Measurements from ENCODE around the gene OSTF1.

OSTF1 gene, protein sequence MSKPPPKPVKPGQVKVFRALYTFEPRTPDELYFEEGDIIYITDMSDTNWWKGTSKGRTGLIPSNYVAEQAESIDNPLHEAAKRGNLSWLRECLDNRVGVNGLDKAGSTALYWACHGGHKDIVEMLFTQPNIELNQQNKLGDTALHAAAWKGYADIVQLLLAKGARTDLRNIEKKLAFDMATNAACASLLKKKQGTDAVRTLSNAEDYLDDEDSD

DNA sequence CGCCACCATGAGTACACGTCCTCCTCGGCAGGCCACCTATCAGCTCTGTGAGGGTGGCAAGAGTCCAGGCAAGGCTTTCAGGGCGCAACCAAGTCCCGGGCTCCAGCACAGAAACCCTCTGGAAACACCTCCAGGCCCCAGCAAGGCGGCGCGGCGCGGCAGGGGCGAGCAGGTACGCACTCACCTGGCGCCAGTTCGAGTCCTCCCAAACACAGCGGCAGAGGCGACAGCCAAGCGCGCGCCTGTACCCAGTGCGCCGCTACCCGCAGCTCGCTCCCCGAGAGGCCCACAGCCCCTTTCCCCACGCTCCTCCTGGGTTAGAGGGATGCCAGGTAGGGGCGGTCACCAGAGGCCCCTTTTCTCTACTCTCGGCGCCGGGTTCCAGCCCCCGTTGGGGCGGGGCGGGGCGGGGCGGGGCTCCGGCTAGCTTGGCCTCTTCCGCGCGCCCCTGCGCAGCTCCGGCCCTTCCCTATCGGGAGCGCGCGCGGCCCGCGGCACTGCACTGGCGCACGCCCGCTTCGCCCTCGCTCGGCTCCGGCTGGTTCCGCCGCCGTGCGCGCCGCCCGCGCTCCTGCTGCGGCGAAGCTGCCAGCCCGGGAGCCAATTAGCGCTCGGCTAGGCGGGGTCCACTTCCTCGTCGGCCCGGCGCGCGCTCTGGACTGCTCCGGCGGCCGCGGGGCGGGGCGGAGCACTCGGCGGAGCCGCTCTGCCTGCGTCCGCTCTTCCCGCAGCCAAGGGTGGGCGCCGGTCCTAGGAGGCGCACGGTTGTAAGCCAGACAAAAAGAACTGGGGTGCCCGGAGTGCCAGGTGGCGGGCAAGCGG, at the start of gene OSTF1, which contains the start of gene NMRK1:
TSS of gene OSTF1 (plus strand) at position 691 of the 822 bp plus-strand sequence. CDS start 179 bp downstream, outside the sequence.
TSS of gene NMRK1 (minus strand) at position 332 of the 822 bp plus-strand sequence. CDS start 5,040 bp downstream, outside the sequence.
- peak; percentile 96 for DNase-seq
- Mint-ChIP-seq H3K4me1 (peaks cover 24 to 35% of the 10 kb centered on the region in 2 donors), H3K9me3 (no peaks in the 10 kb centered on the region), H3K36me3 (peaks cover 10% of the 10 kb centered on the region in 2 donors), H3K4me3 (peak within 1 kb of the TSS; percentile 92 to 94), H3K27ac (peak within 1 kb of the TSS; percentile 95), H3K27me3 (no peaks in the 10 kb centered on the region)
- peak; percentile 92 to 93 for ATAC-seq (replicated peaks)

DNA sequence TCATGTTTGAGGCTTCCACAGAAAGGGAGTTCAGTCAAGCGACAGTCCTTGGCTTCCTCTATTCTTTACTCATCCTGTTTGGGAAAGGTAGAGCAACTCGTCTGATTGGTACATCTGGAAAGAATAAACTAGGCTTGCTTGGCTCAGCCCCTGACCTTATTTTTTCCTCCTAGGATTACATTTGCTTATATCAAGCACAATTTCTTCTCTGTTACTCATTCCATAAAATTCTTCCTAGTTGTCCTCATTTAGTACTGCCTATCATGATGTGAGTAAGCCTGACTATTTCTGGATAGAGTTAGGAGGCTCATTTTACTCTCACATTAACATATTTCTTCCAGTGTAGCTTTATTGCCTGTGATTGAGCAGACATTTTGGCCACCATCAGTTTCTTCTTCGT, 49.3 kb upstream of the OSTF1 start:
- no peak for DNase-seq
- Mint-ChIP-seq H3K4me1 (peaks cover 4 to 10% of the 10 kb centered on the region in 2 donors), H3K36me3 (no peaks in the 10 kb centered on the region)

DNA sequence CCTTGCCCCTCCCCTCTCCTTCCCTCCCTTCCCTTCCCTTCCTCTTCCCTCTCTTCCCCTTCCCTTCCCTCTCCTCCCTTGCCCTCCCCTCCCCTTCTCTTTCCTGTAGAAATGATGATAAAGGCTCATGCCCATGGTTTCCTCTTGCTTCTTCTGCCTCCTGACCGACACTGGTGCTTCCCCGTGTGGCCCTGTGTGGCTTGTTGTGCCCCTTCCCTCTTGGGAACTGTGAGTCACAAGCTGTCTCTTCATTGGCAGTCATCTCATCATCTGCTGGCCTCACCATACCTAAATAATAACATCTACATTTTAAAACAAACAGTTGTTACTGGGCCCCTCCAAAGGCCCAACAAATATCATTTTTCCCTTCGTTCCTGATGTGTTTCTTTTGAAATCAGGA, 48.5 kb upstream of the OSTF1 start:
- DNase-seq (peak; percentile 4), ATAC-seq (replicated peaks) (peak; percentile 72 to 94)
- H3K36me3 Mint-ChIP-seq: no peaks in the 10 kb centered on the region
- H3K27ac Mint-ChIP-seq: peak overlapping the region; percentile 6
- peaks cover 4 to 10% of the 10 kb centered on the region in 2 donors for H3K4me1 Mint-ChIP-seq
- no peaks in the 10 kb centered on the region for H3K9me3 Mint-ChIP-seq
- H3K4me3 Mint-ChIP-seq: no peak overlapping the region
- H3K27me3 Mint-ChIP-seq: peaks cover 10 to 12% of the 10 kb centered on the region in 2 donors

More for the DNA sequence above, 49.3 kb upstream of the OSTF1 start:
- Mint-ChIP-seq H3K27me3 (peaks cover 8 to 10% of the 10 kb centered on the region in 2 donors), H3K4me3 (no peak overlapping the region), H3K27ac (no peak overlapping the region), H3K9me3 (no peaks in the 10 kb centered on the region)
- no peak for ATAC-seq (replicated peaks)

DNA sequence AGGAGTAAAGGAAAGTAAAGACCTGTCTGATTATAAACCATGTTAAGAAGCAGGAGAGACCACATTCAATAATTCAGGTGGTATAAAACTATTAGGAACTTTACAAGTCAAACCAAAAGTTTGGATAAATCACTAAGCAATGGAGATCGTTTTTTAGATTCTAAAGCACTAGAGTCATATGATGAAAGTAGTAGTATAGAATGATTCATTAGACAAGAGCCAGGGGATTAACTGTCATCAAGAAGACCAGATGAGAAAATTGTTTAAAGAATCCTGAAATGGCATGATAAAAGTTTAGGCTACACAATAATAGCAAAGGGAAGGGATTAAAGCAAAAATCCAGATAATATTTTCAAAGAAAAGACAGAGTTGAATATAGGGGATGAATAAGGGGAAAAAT, 47.3 kb upstream of the OSTF1 start:
- DNase-seq (no peak), ATAC-seq (replicated peaks) (no peak)
- Mint-ChIP-seq H3K4me1 (peaks cover 4 to 10% of the 10 kb centered on the region in 2 donors), H3K4me3 (no peak overlapping the region), H3K27ac (no peak overlapping the region), H3K36me3 (no peaks in the 10 kb centered on the region), H3K9me3 (no peaks in the 10 kb centered on the region), H3K27me3 (peaks cover 18 to 22% of the 10 kb centered on the region in 2 donors)

DNA sequence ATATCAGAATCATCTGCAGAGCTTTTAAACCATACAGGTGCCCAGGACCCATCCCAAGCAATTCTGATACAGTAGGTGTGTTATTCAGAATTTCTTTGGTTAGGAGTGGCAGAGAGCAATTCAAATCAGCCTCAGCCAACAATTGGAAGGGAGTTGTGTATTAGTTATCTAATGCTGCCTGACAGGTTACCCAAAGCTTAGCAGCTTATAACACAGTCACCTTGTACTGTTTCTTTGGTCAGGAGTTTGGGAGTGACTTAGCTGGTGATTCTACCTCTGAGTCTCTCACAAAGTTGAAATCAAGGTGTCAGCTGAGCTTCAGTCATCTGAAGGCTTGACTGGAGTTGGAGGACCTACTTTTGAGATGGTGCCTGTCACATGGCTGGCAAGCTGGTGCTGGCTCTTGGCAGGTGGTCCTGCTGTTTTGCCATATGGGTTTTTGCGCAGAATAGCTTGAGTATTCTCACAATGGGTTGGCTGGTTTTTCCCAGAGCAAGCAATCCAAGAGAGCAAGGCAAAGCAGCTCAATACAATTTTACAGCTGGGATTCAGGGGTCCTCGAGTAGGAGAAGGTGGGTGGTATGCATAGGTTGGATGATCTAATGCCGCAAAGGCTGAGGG, 41.5 kb upstream of the OSTF1 start:
- Mint-ChIP-seq H3K4me1 (no peaks in the 10 kb centered on the region), H3K9me3 (no peaks in the 10 kb centered on the region), H3K27me3 (peaks cover 13 to 14% of the 10 kb centered on the region in 2 donors), H3K36me3 (no peaks in the 10 kb centered on the region), H3K4me3 (no peak overlapping the region), H3K27ac (no peak overlapping the region)
- ATAC-seq (replicated peaks) (no peak), DNase-seq (no peak)

DNA sequence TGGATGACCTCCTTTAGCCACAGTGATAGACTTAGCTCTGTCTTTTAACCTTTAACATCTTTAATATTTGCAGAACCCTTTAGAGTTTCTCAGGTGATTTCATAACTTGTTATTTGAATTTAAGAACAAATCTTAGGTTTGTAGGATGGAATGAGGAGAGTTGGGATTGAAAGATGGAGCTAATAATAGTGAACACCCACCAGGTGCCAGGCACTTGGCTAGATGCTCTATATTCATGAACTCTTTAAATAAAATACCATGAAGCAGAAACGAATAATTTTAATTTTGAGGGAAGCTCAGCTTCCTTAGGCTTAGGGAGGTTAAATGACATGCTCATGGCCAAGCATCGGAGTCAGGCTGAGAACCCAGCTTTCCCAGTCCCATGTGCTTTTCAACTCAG, 40.8 kb upstream of the OSTF1 start:
- H3K4me1 Mint-ChIP-seq: no peaks in the 10 kb centered on the region
- no peak overlapping the region for H3K27ac Mint-ChIP-seq
- peaks cover 13 to 14% of the 10 kb centered on the region in 2 donors for H3K27me3 Mint-ChIP-seq
- DNase-seq: no peak
- H3K36me3 Mint-ChIP-seq: no peaks in the 10 kb centered on the region
- no peak overlapping the region for H3K4me3 Mint-ChIP-seq
- no peak for ATAC-seq (replicated peaks)
- no peaks in the 10 kb centered on the region for H3K9me3 Mint-ChIP-seq

DNA sequence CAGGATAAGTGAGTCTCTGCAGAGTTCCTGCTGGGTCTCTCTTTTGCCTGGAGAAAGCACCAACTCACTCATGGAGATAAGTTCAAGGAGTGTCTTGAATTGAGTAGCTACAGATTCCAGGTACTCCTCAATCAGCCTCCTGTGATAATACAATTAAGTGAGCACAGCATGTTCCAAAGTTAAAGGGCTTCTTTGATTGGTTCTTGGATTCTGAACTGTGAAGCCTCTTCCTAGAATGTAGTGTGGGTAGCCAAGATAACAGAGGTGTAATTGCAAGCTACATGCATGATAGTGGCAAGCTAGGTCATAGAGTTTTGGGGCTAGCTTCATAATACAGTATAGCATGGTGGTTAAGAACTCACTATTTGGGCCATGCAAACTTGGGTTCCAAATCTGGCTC, 37.0 kb upstream of the OSTF1 start:
- H3K36me3 Mint-ChIP-seq: no peaks in the 10 kb centered on the region

DNA sequence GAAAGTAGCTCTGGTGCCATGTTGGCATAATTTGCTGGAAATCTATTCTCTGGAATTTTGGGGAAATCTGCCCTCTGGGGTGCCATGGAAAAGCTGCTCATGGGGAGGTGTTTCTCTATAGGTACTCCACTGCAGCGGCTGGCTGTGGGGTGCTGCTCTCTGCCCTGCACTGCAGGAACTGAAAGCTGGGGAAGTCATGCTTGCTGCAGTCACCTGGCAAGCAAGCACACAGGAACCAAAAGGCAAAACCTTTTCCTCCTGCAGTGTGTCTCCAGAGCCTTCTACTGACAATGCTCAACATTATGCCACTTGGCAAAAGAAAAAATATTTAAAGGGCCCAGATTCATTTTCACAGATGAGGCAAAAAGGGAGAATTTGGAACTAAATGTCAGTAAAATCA, 34.4 kb upstream of the OSTF1 start:
- no peak overlapping the region for H3K4me3 Mint-ChIP-seq
- DNase-seq (no peak), ATAC-seq (replicated peaks) (peak; percentile 64 to 99)
- peaks cover 0 to 3% of the 10 kb centered on the region in 2 donors for H3K9me3 Mint-ChIP-seq
- H3K27me3 Mint-ChIP-seq: no peaks in the 10 kb centered on the region
- H3K36me3 Mint-ChIP-seq: no peaks in the 10 kb centered on the region
- H3K27ac Mint-ChIP-seq: peak overlapping the region; percentile 20
- peaks cover 5 to 14% of the 10 kb centered on the region in 2 donors for H3K4me1 Mint-ChIP-seq

More for the DNA sequence above, 37.0 kb upstream of the OSTF1 start:
- no peak overlapping the region for H3K4me3 Mint-ChIP-seq
- ATAC-seq (replicated peaks) (no peak), DNase-seq (no peak)
- H3K27me3 Mint-ChIP-seq: no peaks in the 10 kb centered on the region
- H3K4me1 Mint-ChIP-seq: peaks cover 5 to 14% of the 10 kb centered on the region in 2 donors
- H3K9me3 Mint-ChIP-seq: peaks cover 0 to 3% of the 10 kb centered on the region in 2 donors
- no peak overlapping the region for H3K27ac Mint-ChIP-seq

DNA sequence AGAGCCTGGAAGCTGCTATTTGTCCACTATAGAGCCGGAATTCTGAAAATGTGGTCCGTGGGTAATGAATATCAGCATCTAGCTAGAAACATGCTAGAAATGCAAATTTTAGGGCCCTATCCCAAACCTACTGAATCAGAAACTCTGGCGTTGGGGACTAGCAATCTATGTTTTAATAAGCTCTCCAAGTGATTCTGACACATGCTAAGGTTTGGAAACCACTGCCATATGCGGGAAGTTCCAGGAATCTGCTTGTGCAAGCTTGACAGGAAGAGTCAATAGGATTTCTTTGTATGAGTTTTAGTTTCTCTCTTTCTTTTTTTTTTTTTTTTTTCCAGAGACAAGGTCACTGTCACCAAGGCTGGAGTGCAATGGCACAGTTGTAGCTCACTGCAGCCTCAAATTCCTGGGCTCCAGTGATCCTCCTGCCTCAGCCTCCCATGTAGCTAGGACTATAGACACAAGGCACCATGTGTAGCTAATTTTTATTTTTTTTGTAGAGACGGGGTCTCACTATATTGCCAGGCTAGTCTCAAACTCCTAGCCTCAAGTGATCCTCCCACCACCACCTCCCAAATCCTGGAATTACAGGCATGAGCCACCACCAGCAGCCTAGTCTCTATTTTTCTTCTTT, 33.8 kb upstream of the OSTF1 start:
- Mint-ChIP-seq H3K4me3 (no peak overlapping the region), H3K4me1 (peaks cover 5 to 14% of the 10 kb centered on the region in 2 donors), H3K36me3 (no peaks in the 10 kb centered on the region), H3K9me3 (peaks cover 0 to 3% of the 10 kb centered on the region in 2 donors), H3K27ac (no peak overlapping the region), H3K27me3 (no peaks in the 10 kb centered on the region)
- ATAC-seq (replicated peaks): no peak
- no peak for DNase-seq

DNA sequence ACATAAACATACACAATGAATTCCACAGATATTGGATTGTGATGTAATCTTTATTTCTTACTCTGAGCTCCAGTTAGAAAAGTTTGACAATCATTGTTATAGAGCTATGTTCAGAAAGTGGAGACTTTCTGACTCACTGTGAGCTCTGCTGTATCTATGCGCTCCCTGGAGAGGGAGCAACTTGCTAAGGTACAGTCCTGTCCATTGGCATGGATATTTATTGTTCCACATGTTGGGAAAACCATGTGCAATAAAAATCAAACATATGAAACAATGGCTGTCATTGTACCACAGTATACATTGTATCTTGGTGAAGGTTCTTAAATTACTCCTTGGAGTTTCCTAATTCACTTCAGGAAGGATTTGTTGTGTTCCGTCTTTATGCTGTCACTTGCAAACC, 27.1 kb upstream of the OSTF1 start:
- Mint-ChIP-seq H3K4me3 (no peak overlapping the region), H3K27ac (no peak overlapping the region), H3K27me3 (no peaks in the 10 kb centered on the region), H3K4me1 (no peaks in the 10 kb centered on the region), H3K9me3 (no peaks in the 10 kb centered on the region), H3K36me3 (no peaks in the 10 kb centered on the region)
- no peak for ATAC-seq (replicated peaks)
- no peak for DNase-seq

DNA sequence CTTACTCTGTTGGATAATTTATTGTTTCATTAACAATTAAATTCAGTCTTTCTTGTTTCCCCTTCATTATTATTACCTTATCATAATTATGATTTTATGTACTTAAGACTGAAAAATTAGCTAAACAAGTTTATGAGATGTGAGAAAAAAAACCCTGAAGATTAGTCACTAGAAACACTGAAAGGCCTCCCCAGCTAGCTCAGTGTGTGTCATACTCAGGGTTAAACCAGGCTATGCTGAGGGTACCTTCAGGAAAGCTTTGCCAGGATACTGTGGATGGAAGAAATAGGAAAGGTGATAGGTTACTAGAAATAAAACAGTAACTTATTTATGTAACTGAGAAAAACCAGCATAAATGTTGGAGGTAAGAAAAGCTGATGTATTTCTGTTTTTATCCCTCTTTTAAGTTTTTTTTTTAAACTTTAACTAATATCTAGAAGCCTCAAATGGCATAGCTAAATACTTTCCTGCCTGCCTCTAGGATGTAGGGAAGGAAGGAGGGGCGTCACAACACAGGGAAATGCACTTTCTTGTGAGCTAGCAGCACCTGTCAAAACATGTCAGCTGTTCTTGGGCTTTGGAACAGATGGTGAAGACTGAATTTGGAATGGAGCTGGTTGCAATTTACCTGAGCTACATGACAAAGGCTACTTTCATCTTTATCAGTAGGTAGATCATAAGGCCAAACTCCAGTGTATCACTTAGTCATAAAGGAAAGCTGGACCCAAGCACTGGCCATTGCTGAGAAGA, 24.6 kb upstream of the OSTF1 start:
- no peaks in the 10 kb centered on the region for H3K9me3 Mint-ChIP-seq
- no peak overlapping the region for H3K27ac Mint-ChIP-seq
- H3K27me3 Mint-ChIP-seq: no peaks in the 10 kb centered on the region
- DNase-seq (no peak), ATAC-seq (replicated peaks) (no peak)
- no peak overlapping the region for H3K4me3 Mint-ChIP-seq
- H3K36me3 Mint-ChIP-seq: no peaks in the 10 kb centered on the region
- H3K4me1 Mint-ChIP-seq: no peaks in the 10 kb centered on the region

DNA sequence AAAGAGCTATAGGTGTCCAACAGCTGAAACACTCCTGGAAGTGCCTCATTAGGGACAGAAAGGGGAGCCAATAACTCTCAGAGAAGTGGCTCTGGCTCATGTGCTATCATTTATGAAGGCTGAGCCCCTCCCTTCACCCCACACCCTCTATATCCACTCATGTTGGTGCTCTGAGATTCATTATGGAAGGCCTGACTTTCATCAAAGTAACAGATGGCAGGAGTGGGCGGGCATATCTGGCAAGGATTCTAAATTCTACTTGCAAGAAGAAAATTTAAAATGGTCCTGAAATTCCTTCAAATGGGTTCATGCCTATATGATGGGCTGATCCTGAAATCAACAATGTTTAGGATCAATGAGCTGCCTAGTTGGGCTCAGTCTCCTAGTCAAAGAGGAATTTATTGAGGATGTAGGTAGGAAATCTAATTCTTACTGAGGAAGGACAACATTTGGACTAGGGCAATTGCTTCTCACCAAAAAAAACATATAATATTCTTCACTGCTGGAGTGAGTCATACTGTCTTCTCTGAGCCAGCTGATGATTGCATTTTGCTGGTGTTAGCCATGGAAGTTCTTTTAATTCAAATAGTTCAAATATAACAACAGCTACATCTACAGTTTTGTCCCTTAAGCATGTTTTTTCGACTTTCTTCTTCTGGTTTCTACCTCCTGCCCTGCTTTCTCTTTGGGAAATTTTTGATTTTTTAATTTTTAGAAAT, 23.8 kb upstream of the OSTF1 start:
- H3K4me3 Mint-ChIP-seq: no peak overlapping the region
- H3K27me3 Mint-ChIP-seq: no peaks in the 10 kb centered on the region
- no peaks in the 10 kb centered on the region for H3K4me1 Mint-ChIP-seq
- H3K36me3 Mint-ChIP-seq: no peaks in the 10 kb centered on the region
- no peak overlapping the region for H3K27ac Mint-ChIP-seq
- no peaks in the 10 kb centered on the region for H3K9me3 Mint-ChIP-seq
- no peak for DNase-seq
- no peak for ATAC-seq (replicated peaks)

DNA sequence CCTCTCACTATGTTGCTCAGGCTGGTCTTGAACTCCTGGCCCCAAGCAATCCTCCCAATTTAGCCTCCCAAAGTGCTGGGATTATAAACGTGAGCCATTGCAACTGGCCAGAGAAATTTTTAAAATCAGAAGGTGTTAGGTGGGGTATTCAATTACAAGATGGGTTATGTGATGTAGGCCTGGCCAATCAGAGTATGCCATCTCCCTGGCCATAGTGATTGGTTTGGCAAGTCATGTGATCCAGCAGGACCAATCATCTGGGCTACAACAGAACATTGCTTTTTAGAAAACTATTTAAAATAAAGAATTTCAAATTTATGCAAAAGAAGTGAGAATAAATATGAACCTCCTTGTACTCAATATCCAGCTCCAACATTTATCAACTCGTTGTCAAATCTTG, 22.8 kb upstream of the OSTF1 start:
- Mint-ChIP-seq H3K27me3 (no peaks in the 10 kb centered on the region), H3K36me3 (no peaks in the 10 kb centered on the region), H3K4me1 (no peaks in the 10 kb centered on the region), H3K9me3 (no peaks in the 10 kb centered on the region), H3K27ac (no peak overlapping the region), H3K4me3 (no peak overlapping the region)
- ATAC-seq (replicated peaks) (no peak), DNase-seq (no peak)
